ENCODE data around the gene GGTA1. TPM values are rescaled to one million over a fixed set of nuclear protein-coding genes. Genes with fewer than 3 reads are reported as not detected.

The GGTA1 gene
- total RNA-seq, 1 experiment from 2014 or later: not detected

GRCh38 chr9:121542025-121542424 is 42.4 kb upstream of the GGTA1 start:
- Histone ChIP-seq H3K23ac (ENCODE audit: insufficient read length, low read depth, low read length) (no peak overlapping the region), H3T11ph (ENCODE audit: low read length) (no peak overlapping the region), H2AK5ac (ENCODE audit: insufficient read length, low read length) (no peak overlapping the region), H2BK120ac (ENCODE audit: low read depth, low read length, poor library complexity, severe bottlenecking) (no peak overlapping the region), H3K18ac (ENCODE audit: insufficient read length, low read depth, low read length) (no peak overlapping the region), H2BK5ac (ENCODE audit: insufficient read length, low read length) (no peak overlapping the region), H3K9ac (ENCODE audit: extremely low read depth, insufficient read length, low read length) (no peak overlapping the region), H3K27me3 (ENCODE audit: insufficient read depth, low read length) (no peaks in the 10 kb centered on the region), H4K8ac (replicated peaks; ENCODE audit: insufficient read length, low read depth, low read length) (no peak overlapping the region), H2AFZ (ENCODE audit: low read length) (no peak overlapping the region), H4K91ac (ENCODE audit: insufficient read length, low read depth, low read length) (no peak overlapping the region), H3K9me3 (ENCODE audit: control insufficient read depth, low read depth, low read length) (no peaks in the 10 kb centered on the region), H4K20me1 (ENCODE audit: control insufficient read depth, insufficient read depth, insufficient read length) (no peaks in the 10 kb centered on the region), H4K5ac (ENCODE audit: insufficient read length, low read depth, low read length) (no peak overlapping the region), H2BK20ac (ENCODE audit: low read depth, low read length, poor library complexity, severe bottlenecking) (no peak overlapping the region), H3K56ac (ENCODE audit: insufficient read length, low read depth, low read length) (no peak overlapping the region), H2BK15ac (ENCODE audit: low read depth, low read length) (no peak overlapping the region), H3K4ac (ENCODE audit: low read depth, low read length) (no peak overlapping the region), H3K4me1 (ENCODE audit: insufficient read depth, low read length) (no peaks in the 10 kb centered on the region), H2BK12ac (ENCODE audit: insufficient read length, low read depth, low read length) (no peak overlapping the region), H3K23me2 (ENCODE audit: insufficient read length, low read depth, low read length, poor library complexity, severe bottlenecking) (peaks cover 5% of the 10 kb centered on the region), H3K4me2 (ENCODE audit: insufficient read depth, insufficient read length, low read length) (no peak overlapping the region), H3K79me2 (ENCODE audit: insufficient read depth, low read length) (no peaks in the 10 kb centered on the region), H3K79me1 (ENCODE audit: insufficient read depth, low read depth, low read length, poor library complexity, severe bottlenecking) (no peaks in the 10 kb centered on the region), H3K27ac (ENCODE audit: insufficient read length, low read depth, low read length) (no peak overlapping the region), H3K14ac (ENCODE audit: insufficient read depth, low read length) (no peak overlapping the region)
- H3K36me3 Mint-ChIP-seq (ENCODE audit: insufficient read depth in 1 of 3, low read depth in 3 of 3): no peaks in the 10 kb centered on the region
- peaks cover 0 to 7% of the 10 kb centered on the region in 2 experiments; a peak in 1 of 4 replicates for H3K4me1 Mint-ChIP-seq
- peaks cover 53% of the 10 kb centered on the region for H3K27me3 Mint-ChIP-seq (ENCODE audit: low read depth)
- TF ChIP-seq, protein P1, sequence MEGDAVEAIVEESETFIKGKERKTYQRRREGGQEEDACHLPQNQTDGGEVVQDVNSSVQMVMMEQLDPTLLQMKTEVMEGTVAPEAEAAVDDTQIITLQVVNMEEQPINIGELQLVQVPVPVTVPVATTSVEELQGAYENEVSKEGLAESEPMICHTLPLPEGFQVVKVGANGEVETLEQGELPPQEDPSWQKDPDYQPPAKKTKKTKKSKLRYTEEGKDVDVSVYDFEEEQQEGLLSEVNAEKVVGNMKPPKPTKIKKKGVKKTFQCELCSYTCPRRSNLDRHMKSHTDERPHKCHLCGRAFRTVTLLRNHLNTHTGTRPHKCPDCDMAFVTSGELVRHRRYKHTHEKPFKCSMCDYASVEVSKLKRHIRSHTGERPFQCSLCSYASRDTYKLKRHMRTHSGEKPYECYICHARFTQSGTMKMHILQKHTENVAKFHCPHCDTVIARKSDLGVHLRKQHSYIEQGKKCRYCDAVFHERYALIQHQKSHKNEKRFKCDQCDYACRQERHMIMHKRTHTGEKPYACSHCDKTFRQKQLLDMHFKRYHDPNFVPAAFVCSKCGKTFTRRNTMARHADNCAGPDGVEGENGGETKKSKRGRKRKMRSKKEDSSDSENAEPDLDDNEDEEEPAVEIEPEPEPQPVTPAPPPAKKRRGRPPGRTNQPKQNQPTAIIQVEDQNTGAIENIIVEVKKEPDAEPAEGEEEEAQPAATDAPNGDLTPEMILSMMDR (conservative IDR thresholded peaks at IDR 0.05): no peak
- no CpG with 5 or more reads among the region's 4 CpGs for WGBS (ENCODE audit: extremely low coverage, insufficient read length, low lambda C conversion rate)
- no peak overlapping the region for H3K4me3 Mint-ChIP-seq
- DNase-seq: no peak
- no peak overlapping the region for H3K27ac Mint-ChIP-seq
- peaks cover 0 to 3% of the 10 kb centered on the region in 2 experiments; a peak in 1 of 5 replicates for H3K9me3 Mint-ChIP-seq

All from H9 (cell line).